ENCODE measurements around the gene CEP44.
"Not testable (repeated sequence)": the region's sequence is repeated elsewhere in the genome, so short reads cannot be mapped to it uniquely, and the experiment has no call there.

CEP44 gene

GRCh38 chr4:174324236-174324635, 40.5 kb downstream of the CEP44 start:
- DNase-seq (ENCODE audit: low read depth, low spot score) = no peak

- no peak for DNase-seq (ENCODE audit: low read depth, low spot score)
These were observed 41.0 kb downstream of the CEP44 start for GRCh38 chr4:174324725-174325124.

GRCh38 chr4:174332741-174333493, 49.2 kb downstream of the CEP44 start:
- DNase-seq (ENCODE audit: low read depth, low spot score) = no peak

- no peak for DNase-seq (ENCODE audit: low read depth, low spot score)
These were observed 50.9 kb downstream of the CEP44 start for GRCh38 chr4:174334628-174335027.

GRCh38 chr4:174340714-174341113, 57.0 kb downstream of the CEP44 start:
- no peak for DNase-seq (ENCODE audit: low read depth, low spot score)

GRCh38 chr4:174349156-174349555, 65.4 kb downstream of the CEP44 start:
- DNase-seq (ENCODE audit: low read depth, low spot score) = no peak

- no peak for DNase-seq (ENCODE audit: low read depth, low spot score)
These were observed 68.5 kb downstream of the CEP44 start for GRCh38 chr4:174352061-174352819.

- DNase-seq (ENCODE audit: low read depth, low spot score) = no peak
These were observed 73.6 kb downstream of the CEP44 start for GRCh38 chr4:174357321-174357720.

GRCh38 chr4:174358410-174358809, 74.7 kb downstream of the CEP44 start:
- DNase-seq (ENCODE audit: low read depth, low spot score) = no peak

- no peak for DNase-seq (ENCODE audit: low read depth, low spot score)
These were observed 75.1 kb downstream of the CEP44 start for GRCh38 chr4:174358829-174359228.

- no peak for DNase-seq (ENCODE audit: low read depth, low spot score)
These were observed 78.6 kb downstream of the CEP44 start for GRCh38 chr4:174362340-174362739.

GRCh38 chr4:174363782-174364181, 80.1 kb downstream of the CEP44 start:
- not testable (repeated sequence) for DNase-seq (ENCODE audit: low read depth, low spot score)

GRCh38 chr4:174365018-174365587, 81.4 kb downstream of the CEP44 start:
- DNase-seq (ENCODE audit: low read depth, low spot score) = no peak

- no peak for DNase-seq (ENCODE audit: low read depth, low spot score)
These were observed 86.3 kb downstream of the CEP44 start for GRCh38 chr4:174369985-174370384.

GRCh38 chr4:174373821-174374220, 90.1 kb downstream of the CEP44 start:
- DNase-seq (ENCODE audit: low read depth, low spot score) = no peak

GRCh38 chr4:174375422-174375821, 91.7 kb downstream of the CEP44 start:
- DNase-seq (ENCODE audit: low read depth, low spot score) = peak; percentile 7

GRCh38 chr4:174377613-174378012, 93.9 kb downstream of the CEP44 start:
- DNase-seq (ENCODE audit: low read depth, low spot score) = no peak

GRCh38 chr4:174378951-174379350, 95.2 kb downstream of the CEP44 start:
- no peak for DNase-seq (ENCODE audit: low read depth, low spot score)

- DNase-seq (ENCODE audit: low read depth, low spot score) = not testable (repeated sequence)
These were observed 96.5 kb downstream of the CEP44 start for GRCh38 chr4:174380206-174380605.

GRCh38 chr4:174380699-174381439, 97.2 kb downstream of the CEP44 start:
- DNase-seq (ENCODE audit: low read depth, low spot score) = no peak

GRCh38 chr4:174381440-174381800, 97.7 kb downstream of the CEP44 start:
- DNase-seq (ENCODE audit: low read depth, low spot score) = no peak
